Testis (tissue), 3 donors: Measurements from ENCODE around the gene EIF4G3. TPM values are rescaled to one million over a fixed set of nuclear protein-coding genes. Genes with fewer than 3 reads are reported as not detected.

Experiments
- DNase-seq: peaks from one replicate; pipeline ENCODE4 v3.0.0-alpha.2; 2019
- H3K27ac ChIP-seq, 2 donors: fragments of 200-600 bp; sonication (generic); one replicate each; pipeline ENCODE4 v1.5.1; 2019
- H3K27me3 ChIP-seq: fragments of 200-600 bp; sonication (generic); one replicate; pipeline ENCODE4 v1.5.1; 2019
- H3K36me3 ChIP-seq: fragments of 200-600 bp; sonication (generic); one replicate; pipeline ENCODE4 v1.5.1; 2017; ENCODE audit warnings: low read depth; ENCODE audit errors: missing control alignments
- H3K4me1 ChIP-seq: fragments of 200-600 bp; sonication (generic); one replicate; pipeline ENCODE4 v1.5.1; 2019
- H3K4me3 ChIP-seq, 2 donors: fragments of 200-600 bp; sonication (generic); one replicate each; pipeline ENCODE4 v1.5.1; 2017 to 2019
- H3K9me3 ChIP-seq: fragments of 200-600 bp; sonication (generic); one replicate; pipeline ENCODE4 v1.5.1; 2017
- POLR2A ChIP-seq: fragments of 450-650 bp; IDR thresholded peaks from one replicate; pipeline ENCODE4 v1.6.1; 2017; ENCODE audit warnings: antibody characterized with exemption, mild to moderate bottlenecking, moderate library complexity
- WGBS, 2 donors: methylation state at CpG; one replicate each; pipeline ENCODE4 v1.1.5; 2018; 5-methylcytosine and 5-hydroxymethylcytosine counted together
- intact Hi-C: fragments of 100-400 bp; cut with DNase I; formaldehyde crosslinking; loops from one replicate; pipeline ENCODE4 v1.15.1; 2023; ENCODE audit warnings: low total_unique reads
- polyA plus RNA-seq: library from polyadenylated mRNA; stranded (reverse); fragments of 350-450 nt; fragmentation: Illumina TruSeq; extraction: RNeasy Lipid Tissue Mini Kit (QIAGEN cat#74804); gene quantifications from one replicate; pipeline ENCODE4 v1.2.3, GENCODE V29; 2014; ENCODE audit warnings: low read depth, low replicate concordance; ENCODE audit not compliant: insufficient read depth
- total RNA-seq, 2 donors: library from RNA; depleted of rRNA; stranded (reverse); fragments of >200 nt; gene quantifications; one replicate each; pipeline ENCODE4 v1.2.3, GENCODE V29; 2016
- TF ChIP-seq, protein P1 (sequence below), 3 experiments: fragments of 450-650 bp in 2 of 3; fragments of 200-600 bp in 1 of 3; sonication (generic) in 1 of 3; IDR thresholded peaks; one replicate each; pipeline ENCODE4 v1.5.1; 2016 to 2019; ENCODE audit warnings: antibody characterized with exemption in 3 of 3, mild to moderate bottlenecking in 2 of 3, moderate library complexity in 1 of 3

EIF4G3 gene
- total and polyA plus RNA-seq, 3 donors from 2014 or later: 146 to 198 (median 165) TPM

DNA sequence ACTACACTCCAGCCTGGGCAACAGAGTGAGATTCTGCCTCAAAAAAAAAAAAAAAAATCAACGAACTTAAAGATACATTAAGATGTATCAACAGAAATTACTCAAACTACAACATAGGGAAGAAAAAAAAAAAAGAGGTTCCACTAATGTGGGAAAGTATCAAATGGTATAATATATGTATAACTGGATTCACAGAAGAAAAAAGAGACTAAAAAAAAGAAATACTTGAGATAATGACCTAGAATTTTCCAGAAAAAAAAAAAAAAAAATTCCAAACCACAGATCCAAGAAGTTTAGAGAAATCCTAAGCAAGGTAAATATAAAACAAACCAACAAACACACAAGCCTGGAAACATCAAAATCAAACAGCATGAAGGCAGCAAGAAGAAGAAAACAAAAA is 45.5 kb downstream of the EIF4G3 start:
- intact Hi-C loops: no loop called here
- WGBS, 2 donors: 76 to 90% methylated on average over 1 of the region's 1 CpG
- Histone ChIP-seq H3K9me3 (no peaks in the 10 kb centered on the region), H3K4me3 (no peak overlapping the region), H3K27ac (no peak overlapping the region), H3K4me1 (peaks cover 4% of the 10 kb centered on the region), H3K27me3 (no peaks in the 10 kb centered on the region), H3K36me3 (no peaks in the 10 kb centered on the region)
- DNase-seq: no peak
- TF ChIP-seq, protein P1, sequence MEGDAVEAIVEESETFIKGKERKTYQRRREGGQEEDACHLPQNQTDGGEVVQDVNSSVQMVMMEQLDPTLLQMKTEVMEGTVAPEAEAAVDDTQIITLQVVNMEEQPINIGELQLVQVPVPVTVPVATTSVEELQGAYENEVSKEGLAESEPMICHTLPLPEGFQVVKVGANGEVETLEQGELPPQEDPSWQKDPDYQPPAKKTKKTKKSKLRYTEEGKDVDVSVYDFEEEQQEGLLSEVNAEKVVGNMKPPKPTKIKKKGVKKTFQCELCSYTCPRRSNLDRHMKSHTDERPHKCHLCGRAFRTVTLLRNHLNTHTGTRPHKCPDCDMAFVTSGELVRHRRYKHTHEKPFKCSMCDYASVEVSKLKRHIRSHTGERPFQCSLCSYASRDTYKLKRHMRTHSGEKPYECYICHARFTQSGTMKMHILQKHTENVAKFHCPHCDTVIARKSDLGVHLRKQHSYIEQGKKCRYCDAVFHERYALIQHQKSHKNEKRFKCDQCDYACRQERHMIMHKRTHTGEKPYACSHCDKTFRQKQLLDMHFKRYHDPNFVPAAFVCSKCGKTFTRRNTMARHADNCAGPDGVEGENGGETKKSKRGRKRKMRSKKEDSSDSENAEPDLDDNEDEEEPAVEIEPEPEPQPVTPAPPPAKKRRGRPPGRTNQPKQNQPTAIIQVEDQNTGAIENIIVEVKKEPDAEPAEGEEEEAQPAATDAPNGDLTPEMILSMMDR (IDR thresholded peaks at IDR 0.05): no peak
- no peak for TF ChIP-seq POLR2A

DNA sequence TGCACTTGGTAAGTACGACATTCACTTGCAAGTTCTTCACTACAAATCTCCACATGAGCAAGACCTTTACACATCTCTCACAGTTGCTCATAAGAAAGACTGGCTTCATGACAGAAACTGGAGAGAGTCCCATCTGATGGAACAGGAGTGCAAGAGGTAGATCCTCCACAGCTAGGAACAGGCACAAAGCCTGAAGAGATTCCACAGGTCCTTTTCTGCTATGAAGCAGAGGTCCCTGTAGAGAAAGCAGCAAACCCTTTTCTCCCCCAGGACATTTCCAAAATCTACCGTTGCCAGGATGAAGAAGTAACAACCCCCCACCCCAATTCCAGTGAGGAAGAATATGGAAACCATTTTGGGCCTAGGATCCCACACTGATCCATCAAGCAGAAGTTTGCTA is 47.3 kb downstream of the EIF4G3 start:
- Histone ChIP-seq H3K36me3 (no peaks in the 10 kb centered on the region), H3K4me1 (peaks cover 4% of the 10 kb centered on the region), H3K27me3 (no peaks in the 10 kb centered on the region), H3K27ac (no peak overlapping the region), H3K4me3 (no peak overlapping the region), H3K9me3 (no peaks in the 10 kb centered on the region)
- intact Hi-C loops: no loop called here
- WGBS, 2 donors: 40 to 47% methylated on average over 2 of the region's 2 CpGs
- DNase-seq: no peak
- TF ChIP-seq, protein P1 (IDR thresholded peaks at IDR 0.05): no peak
- TF ChIP-seq POLR2A: no peak

DNA sequence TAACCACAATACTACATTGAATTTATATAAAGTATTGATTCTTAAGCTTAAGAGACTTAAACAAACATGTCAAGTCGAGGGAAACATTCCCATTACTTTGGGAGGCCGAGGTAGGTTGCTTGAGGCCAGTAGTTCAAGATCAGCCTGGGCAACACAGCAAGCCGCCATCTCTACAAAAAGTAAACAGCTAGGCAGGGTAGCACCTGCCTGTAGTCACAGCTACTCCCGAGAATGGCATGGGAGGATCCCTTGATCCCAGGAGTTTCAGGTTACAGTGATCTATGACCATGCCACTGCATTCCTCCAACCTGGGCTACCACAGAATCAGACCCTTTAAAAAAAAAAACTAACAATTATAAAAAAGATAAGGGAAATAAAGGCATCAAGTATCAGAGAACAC is 50.4 kb downstream of the EIF4G3 start:
- no peak for DNase-seq
- Histone ChIP-seq H3K27me3 (no peaks in the 10 kb centered on the region), H3K36me3 (no peaks in the 10 kb centered on the region), H3K4me3 (no peak overlapping the region), H3K9me3 (no peaks in the 10 kb centered on the region), H3K27ac (no peak overlapping the region), H3K4me1 (peaks cover 4% of the 10 kb centered on the region)
- intact Hi-C loops: no loop called here
- 86 to 87% methylated on average over 4 of the region's 4 CpGs for WGBS, 2 donors
- no peak for TF ChIP-seq POLR2A
- TF ChIP-seq, protein P1 (IDR thresholded peaks at IDR 0.05): no peak

DNA sequence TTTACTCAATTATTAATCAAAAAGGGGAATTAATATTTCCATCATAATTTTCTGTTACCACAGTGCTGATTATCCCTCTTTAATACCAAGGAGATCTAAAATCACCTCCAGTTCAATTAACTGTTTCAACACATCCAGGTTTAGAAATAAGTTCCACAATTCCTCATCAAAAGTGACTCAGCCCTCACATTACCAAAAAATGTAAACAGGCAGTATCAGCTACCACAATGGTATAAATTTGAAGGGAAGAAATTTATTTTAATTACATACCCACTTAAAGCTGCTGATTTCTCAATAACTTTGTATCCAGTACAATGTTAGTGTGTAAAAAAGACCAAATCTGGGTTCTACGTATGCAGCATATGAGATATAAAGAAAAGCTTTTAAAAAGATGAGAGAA is 51.9 kb downstream of the EIF4G3 start:
- H3K4me1 ChIP-seq: peaks cover 4% of the 10 kb centered on the region
- DNase-seq: no peak
- no peaks in the 10 kb centered on the region for H3K27me3 ChIP-seq
- no peak overlapping the region for H3K4me3 ChIP-seq
- H3K36me3 ChIP-seq: no peaks in the 10 kb centered on the region
- no peaks in the 10 kb centered on the region for H3K9me3 ChIP-seq
- no peak for TF ChIP-seq POLR2A
- TF ChIP-seq, protein P1 (IDR thresholded peaks at IDR 0.05): no peak
- WGBS, 2 donors: 63 to 73% methylated on average over 1 of the region's 1 CpG
- H3K27ac ChIP-seq: no peak overlapping the region
- intact Hi-C loops: no loop called here

DNA sequence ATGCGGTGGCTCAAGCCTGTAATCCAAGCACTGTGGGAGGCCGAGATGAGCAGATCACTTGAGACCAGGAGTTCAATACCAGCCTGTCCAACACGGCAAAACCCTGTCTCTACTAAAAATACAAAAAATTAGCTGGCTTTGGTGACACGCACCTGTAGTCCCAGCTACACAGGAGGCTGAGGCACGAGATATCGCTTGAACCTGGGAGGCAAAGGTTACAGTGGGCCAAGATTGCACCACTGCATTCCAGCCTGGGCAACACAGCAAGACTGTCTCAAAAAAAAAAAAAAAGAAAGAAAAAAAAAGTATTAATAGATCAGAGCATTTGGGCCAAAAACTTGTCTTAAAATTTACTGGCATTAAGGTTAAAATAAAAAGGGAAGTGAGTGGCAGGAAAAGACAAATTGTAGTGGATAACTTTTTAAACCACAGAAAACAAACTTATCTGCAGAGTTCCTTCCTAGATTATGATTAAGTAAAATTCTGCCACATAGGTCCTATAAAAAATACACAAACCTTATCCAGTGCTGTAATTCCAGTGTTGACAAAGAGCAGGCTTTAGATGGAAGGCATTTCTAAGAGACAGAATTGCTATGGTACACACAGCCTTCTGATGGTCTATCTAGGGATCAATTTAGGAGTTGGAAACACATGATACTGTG is 53.3 kb downstream of the EIF4G3 start:
- no peak for DNase-seq
- H3K27me3 ChIP-seq: no peaks in the 10 kb centered on the region
- 87 to 90% methylated on average over 6 of the region's 6 CpGs for WGBS, 2 donors
- H3K4me1 ChIP-seq: no peaks in the 10 kb centered on the region
- no peaks in the 10 kb centered on the region for H3K36me3 ChIP-seq
- no peaks in the 10 kb centered on the region for H3K9me3 ChIP-seq
- intact Hi-C loops: no loop called here
- no peak overlapping the region for H3K4me3 ChIP-seq
- no peak overlapping the region for H3K27ac ChIP-seq
- TF ChIP-seq, protein P1 (IDR thresholded peaks at IDR 0.05): no peak
